CD4-positive, alpha-beta T cell treated with Interleukin-1 beta for 1 hour (primary cell): ENCODE results near the gene ESAM.

ENCODE experiments used
- DNase-seq, 2 donors: peaks; one replicate each; pipeline ENCODE4 v3.0.0-alpha.2; 2020 to 2022

Gene ESAM

DNA sequence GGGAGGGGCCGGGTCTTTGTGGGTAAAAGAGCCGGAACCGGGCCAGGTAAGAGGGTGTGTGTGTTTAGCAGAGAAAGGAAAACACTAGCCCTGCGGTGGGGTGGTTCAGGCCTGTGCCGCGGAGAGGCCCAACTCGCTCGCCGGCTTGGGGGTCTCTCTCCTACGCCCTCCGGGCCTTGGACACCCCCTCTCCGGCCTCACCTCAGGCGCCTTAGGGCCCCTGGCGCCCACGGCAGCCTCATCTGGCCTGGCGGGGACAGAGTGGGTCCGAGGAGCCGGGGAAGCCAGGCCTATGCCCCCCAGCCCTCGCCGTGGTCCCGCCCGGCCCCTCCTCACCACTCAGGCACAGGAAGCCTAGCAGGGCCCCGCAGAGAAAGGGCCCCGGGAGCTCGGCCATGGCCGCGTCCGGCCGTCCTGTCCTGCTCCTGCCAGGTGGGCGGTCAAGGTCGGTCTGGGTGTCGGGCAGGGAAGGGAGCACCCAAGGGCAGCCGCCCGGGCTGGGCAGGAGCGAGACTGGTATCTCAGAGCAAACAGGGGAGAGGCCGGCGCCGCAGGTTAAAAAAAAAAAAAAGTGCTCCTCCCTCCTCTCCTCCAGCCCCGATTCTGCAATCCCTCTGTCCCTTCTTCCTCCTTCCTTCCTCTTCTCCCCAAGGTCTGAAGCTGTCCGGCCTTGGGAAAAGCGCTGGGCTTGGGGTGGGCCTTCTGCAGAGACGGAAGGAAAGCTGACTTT is 10.2 kb downstream of the ESAM start, which contains the start of gene VSIG2:
Gene VSIG2, minus strand, starts transcription at position 515 of the 730 bp plus-strand sequence. Its CDS starts 118 bp downstream, at position 397.
- DNase-seq = no peak

DNA sequence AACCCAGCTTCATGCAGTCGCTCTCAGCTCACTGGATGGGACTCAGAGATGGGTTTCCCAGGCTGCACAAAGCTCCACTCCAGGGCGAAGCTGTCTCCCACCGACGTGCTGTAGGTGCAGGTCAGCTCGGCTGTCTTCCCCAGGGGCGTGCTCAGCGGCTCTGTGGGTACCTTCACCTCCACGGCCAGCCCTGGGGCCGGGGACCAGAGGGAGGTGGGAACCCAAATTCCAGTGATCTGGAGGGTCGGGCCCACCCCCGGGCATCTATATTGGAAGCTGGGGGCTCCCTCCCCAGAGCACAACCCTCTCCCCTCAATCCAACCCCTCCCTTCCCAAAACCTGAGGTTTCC is 10.7 kb downstream of the ESAM start:
- no peak for DNase-seq

GRCh38 chr11:124749912-124750311 is 12.2 kb downstream of the ESAM start:
- DNase-seq = no peak

- no peak for DNase-seq
Observed at GRCh38 chr11:124748481-124749343, 13.4 kb downstream of the ESAM start.

DNA sequence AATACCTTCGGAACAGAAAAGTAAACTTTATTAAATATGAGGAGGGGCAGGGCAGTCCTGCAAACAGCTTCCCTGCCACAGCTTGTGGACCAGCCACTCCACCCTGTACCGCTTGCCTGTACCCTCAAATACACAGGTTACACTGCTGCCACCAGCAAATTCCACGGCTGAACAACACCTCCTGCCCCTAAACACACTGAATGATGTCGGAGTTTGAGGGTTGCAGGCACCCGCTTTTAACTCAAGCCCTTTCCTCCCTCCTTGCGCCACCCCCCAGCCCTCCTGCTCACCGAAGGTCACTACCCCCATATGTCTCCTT is 14.0 kb downstream of the ESAM start:
- DNase-seq = no peak

- no peak for DNase-seq
Observed at GRCh38 chr11:124747406-124748099, 14.5 kb downstream of the ESAM start.

- DNase-seq = peak; percentile 82 to 84
Observed at GRCh38 chr11:124746621-124747243, 15.4 kb downstream of the ESAM start.

GRCh38 chr11:124745835-124746620 is 16.1 kb downstream of the ESAM start:
- peak in 1 of 2 donors; percentile 39 for DNase-seq

- DNase-seq = no peak
Observed at GRCh38 chr11:124745270-124745834, 16.7 kb downstream of the ESAM start.

DNA sequence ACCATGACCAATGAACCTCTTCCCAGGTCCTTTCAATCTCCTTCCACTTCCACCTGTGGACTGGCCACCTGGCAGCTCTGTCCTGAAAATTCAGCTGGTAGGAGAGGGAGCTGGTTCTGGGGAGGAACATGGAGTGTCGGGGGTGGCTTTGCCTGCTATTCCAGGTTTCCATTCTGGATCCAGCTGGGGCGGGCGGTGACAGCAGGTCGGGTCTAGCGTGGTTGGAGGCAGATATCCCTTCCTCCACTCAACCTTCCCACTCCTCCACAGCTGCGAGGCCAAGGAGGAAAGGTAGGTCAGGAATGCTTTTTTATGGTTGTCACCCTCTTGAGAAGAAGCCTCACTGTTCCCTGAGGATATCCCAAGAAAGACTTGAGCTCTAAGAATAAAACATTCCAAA is 19.0 kb downstream of the ESAM start:
- no peak for DNase-seq

- no peak for DNase-seq
Observed at GRCh38 chr11:124742555-124742954, 19.5 kb downstream of the ESAM start.

GRCh38 chr11:124740277-124740882 is 21.7 kb downstream of the ESAM start:
- peak; percentile 60 to 65 for DNase-seq

- peak; percentile 83 to 84 for DNase-seq
Observed at GRCh38 chr11:124739479-124740276, 22.4 kb downstream of the ESAM start, which contains the start of gene NRGN. TSS of gene NRGN (plus strand) at chr11:124739942. CDS start at chr11:124740085, 143 bp downstream.

GRCh38 chr11:124738713-124739478 is 23.2 kb downstream of the ESAM start:
- no peak for DNase-seq

DNA sequence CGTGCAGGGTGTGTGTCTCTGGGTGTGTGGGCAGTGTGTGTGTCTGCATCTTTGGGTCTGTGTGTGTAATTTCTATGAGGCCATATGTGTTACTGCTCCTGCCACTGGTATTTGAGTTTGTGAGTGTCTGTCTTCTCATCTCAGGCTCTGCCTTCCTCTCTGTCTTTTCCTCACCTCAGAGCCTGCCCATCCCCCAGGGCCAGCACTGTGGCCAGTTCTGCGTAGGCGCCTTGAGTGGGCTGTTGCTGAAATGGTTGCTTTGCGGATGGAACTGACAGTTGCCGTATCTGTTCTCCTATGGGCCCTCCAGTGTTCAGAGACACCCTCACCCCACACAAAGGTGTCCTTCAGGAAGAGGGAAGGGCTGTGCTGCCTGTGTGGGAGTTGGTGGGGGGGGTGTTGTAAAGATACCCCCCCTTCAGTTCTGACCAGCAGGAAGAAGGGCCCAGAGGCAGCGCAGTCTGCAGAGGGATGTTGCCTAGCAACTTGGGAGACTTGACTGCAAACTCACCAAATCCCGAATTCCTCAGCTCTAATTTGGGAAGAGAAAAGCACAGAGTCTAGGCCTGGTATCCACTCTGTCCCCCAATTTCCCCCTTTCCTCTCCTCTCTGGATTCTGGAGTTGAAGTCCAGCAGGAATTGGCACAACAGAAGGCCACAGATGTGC is 24.3 kb downstream of the ESAM start:
- DNase-seq = no peak

DNA sequence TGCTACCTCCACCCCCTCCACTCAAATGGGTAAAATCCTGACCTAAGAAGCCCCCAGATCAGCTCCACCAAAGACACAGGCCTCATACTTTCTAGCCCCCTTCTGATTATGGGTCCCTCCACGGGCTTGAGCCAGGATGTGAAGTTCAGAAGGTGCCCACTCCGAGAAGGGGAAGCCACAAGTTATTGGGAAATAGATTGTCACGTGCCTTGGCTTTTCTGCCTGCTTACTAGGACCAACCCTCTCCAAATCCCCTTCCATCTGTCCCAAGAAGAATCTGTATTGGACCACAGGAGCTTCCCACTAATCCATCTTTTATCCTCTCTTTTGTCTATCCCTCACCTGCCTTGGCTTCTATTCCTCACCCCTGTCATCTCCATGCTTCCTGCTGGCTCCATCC is 25.4 kb downstream of the ESAM start:
- no peak for DNase-seq

DNA sequence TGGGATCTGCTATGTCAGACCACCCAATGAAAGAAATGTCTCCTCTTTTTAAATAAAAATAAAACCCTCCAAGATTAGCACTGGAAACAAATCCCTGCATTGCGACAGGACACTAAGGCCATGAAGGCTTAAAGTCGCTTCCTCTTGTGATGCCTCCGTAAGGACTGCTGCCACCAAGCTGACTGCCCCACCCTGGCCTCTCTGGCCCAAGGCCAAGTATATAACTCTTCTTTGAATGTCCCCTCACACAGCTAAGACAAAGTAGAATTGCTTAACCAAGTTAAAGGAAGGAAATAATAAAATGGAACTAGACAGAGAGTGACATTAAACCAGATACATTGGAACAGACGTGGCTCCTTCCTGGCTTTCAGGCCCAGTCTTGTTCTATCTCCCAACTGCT is 29.9 kb downstream of the ESAM start:
- peak in 1 of 2 donors; percentile 53 for DNase-seq

GRCh38 chr11:124729571-124729970 is 32.5 kb downstream of the ESAM start:
- no peak for DNase-seq

DNA sequence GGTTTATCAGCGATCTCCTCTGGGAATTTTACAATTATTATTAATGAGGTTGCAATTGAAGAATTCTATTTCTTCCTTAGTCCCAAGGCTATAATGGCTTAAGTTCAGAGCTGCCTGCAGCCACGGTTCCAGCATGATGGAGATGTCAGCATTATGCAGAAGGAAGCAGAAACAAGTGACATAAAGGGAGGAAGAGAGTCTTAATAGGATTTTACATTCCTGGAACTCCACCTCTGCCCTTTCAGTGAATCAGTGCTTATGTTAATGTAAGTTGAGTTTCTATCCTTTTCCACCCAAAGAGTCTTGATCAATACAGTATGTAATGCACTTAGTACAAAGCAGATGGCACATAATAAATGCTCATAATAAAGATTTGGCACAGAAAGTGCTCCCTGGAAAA is 34.0 kb downstream of the ESAM start:
- no peak for DNase-seq
